Urinary bladder (tissue), 4 donors: ENCODE measurements around the gene ANKRA2. TPM values are rescaled to one million over a fixed set of nuclear protein-coding genes. Genes with fewer than 3 reads are reported as not detected.

Source experiments
- DNase-seq: peaks from one replicate; pipeline ENCODE4 v3.0.0-alpha.2; 2015; ENCODE audit errors: extremely low spot score
- H3K27ac ChIP-seq: one replicate; pipeline ENCODE4 v1.5.1; 2013; ENCODE audit warnings: low read depth, mild to moderate bottlenecking, moderate library complexity
- H3K36me3 ChIP-seq: one replicate; pipeline ENCODE4 v1.6.1; 2013; ENCODE audit warnings: mild to moderate bottlenecking, moderate library complexity; ENCODE audit not compliant: insufficient read depth
- H3K4me1 ChIP-seq: one replicate; pipeline ENCODE4 v1.6.1; 2013; ENCODE audit warnings: mild to moderate bottlenecking, moderate library complexity; ENCODE audit not compliant: insufficient read depth
- H3K4me3 ChIP-seq: one replicate; pipeline ENCODE4 v1.5.1; 2013; ENCODE audit warnings: low read depth, low read length
- WGBS: extraction: QIAGEN DNeasy Blood & Tissue Kit; methylation state at CpG from one replicate; pipeline ENCODE4 v1.1.7; 2013; 5-methylcytosine and 5-hydroxymethylcytosine counted together
- polyA plus RNA-seq: library from polyadenylated mRNA; stranded (reverse); fragments of 200-250 nt; gene quantifications from one replicate; pipeline ENCODE4 v1.2.3, GENCODE V29; 2013
- total RNA-seq: library from RNA; depleted of rRNA; stranded (reverse); fragments of >200 nt; gene quantifications from one replicate; pipeline ENCODE4 v1.2.3, GENCODE V29; 2014
- donor health status: healthy with polysubstance abuse.
- donor health status: healthy.

ANKRA2 gene
- total and polyA plus RNA-seq, 2 donors = 20.6 to 61.8 TPM

DNA sequence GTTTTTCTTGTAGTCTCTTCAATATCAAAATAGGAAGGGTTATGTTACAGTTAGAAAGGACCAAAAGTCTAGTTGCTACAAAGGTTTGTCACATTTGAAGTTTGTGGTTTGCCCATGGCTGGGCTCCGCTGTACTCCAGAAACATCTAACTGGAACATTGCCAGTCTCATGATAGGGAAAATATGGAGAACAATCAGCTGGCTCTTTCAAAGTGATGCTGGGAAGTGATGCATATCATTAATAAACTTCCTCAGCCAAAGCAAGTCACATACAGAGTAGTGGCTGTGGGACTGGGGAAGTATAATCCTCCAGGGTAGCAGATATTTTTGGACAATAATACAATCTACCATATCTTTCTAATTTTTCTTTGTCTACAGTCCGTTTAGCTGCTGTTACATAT, 58.4 kb downstream of the ANKRA2 start:
- Histone ChIP-seq H3K4me3 (no peak overlapping the region), H3K36me3 (peaks cover 6% of the 10 kb centered on the region), H3K4me1 (no peaks in the 10 kb centered on the region), H3K27ac (no peak overlapping the region)
- no peak for DNase-seq
- WGBS = 38% methylated on average over 2 of the region's 2 CpGs

DNA sequence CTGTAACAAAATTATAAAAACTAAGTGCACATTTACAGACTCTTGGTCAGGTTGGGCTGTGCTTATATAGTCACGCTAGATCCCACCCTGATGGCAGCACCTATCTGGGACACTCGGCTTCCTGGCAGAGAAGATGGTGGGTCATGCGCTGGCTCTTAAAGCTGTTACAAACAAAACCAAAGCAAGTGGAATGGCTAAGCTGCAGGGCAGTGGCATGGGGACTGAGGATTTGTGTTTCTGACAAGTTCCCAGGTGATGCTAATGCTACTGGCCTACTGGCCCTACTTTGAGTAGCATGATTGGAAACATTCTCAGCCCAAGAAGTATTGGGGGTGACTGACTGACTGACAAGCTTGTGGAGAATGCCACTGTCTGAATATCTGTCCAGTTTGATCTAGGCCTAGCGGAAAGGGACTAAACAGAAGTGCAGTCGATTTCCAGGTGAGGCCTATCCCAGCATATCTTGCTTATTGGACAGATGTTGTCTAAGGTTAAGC, 58.9 kb downstream of the ANKRA2 start:
- H3K27ac ChIP-seq = no peak overlapping the region
- no peak overlapping the region for H3K4me3 ChIP-seq
- WGBS = 75% methylated on average over 5 of the region's 5 CpGs
- H3K36me3 ChIP-seq = peaks cover 9% of the 10 kb centered on the region
- no peaks in the 10 kb centered on the region for H3K4me1 ChIP-seq
- no peak for DNase-seq

Other genes with a start within 250 kb of the ANKRA2 start
- gene FOXD1, start 116.9 kb downstream of the ANKRA2 start, total RNA-seq = 0.58 TPM
- 0.30 TPM for gene FOXD1, start 116.9 kb downstream of the ANKRA2 start, polyA plus RNA-seq
- 324 TPM for gene BTF3, start 67.2 kb downstream of the ANKRA2 start, total RNA-seq
- gene BTF3, start 67.2 kb downstream of the ANKRA2 start, polyA plus RNA-seq = 712 TPM
- gene UTP15, start 104 bp upstream of the ANKRA2 start, total RNA-seq = 24.7 TPM
- 5.3 TPM for gene UTP15, start 104 bp upstream of the ANKRA2 start, polyA plus RNA-seq
- gene ARHGEF28, start 60.6 kb upstream of the ANKRA2 start, total RNA-seq = 16.9 TPM
- 2.3 TPM for gene ARHGEF28, start 60.6 kb upstream of the ANKRA2 start, polyA plus RNA-seq